GM11168 (cell line): Measurements from ENCODE around the gene GCKR.

Experiments used
- in situ Hi-C: fragments of 300-500 bp; cut with MboI; formaldehyde crosslinking; loops from one replicate; pipeline ENCODE4 v1.12.0; 2022; ENCODE audit warnings: low sequenced_read_pairs; ENCODE audit not compliant: unreplicated experiment

GCKR gene, protein sequence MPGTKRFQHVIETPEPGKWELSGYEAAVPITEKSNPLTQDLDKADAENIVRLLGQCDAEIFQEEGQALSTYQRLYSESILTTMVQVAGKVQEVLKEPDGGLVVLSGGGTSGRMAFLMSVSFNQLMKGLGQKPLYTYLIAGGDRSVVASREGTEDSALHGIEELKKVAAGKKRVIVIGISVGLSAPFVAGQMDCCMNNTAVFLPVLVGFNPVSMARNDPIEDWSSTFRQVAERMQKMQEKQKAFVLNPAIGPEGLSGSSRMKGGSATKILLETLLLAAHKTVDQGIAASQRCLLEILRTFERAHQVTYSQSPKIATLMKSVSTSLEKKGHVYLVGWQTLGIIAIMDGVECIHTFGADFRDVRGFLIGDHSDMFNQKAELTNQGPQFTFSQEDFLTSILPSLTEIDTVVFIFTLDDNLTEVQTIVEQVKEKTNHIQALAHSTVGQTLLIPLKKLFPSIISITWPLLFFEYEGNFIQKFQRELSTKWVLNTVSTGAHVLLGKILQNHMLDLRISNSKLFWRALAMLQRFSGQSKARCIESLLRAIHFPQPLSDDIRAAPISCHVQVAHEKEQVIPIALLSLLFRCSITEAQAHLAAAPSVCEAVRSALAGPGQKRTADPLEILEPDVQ

GRCh38 chr2:27496357-27497287 is at the start of gene GCKR:
TSS of gene GCKR (plus strand) at chr2:27496839. CDS start at chr2:27496905, 66 bp downstream.
- in situ Hi-C loops, result no loop called here

GRCh38 chr2:27448381-27448780 is 48.3 kb upstream of the GCKR start:
- in situ Hi-C loops, result no loop called here

DNA sequence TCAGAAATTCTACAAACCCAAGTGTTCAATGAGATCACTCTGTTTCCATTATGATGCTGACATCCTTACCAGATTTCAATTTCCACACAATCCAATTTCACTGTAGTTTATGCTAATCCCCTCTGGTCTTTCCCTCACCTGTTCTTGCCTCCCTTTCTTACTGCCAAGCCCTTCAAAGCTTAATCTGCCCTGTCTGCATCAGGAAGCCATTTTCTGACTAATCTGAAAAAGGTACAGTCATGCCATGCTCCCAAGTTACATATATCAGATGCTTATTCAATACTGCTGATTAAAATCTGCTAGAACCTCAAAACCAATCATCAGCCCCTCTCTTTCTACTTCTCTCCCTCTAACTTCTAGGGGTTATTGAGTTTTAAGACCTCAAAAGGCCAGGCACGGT is 45.5 kb upstream of the GCKR start:
- in situ Hi-C loops, result no loop called here

- in situ Hi-C loops, result no loop called here
Observed at GRCh38 chr2:27453968-27454367, 42.7 kb upstream of the GCKR start.

DNA sequence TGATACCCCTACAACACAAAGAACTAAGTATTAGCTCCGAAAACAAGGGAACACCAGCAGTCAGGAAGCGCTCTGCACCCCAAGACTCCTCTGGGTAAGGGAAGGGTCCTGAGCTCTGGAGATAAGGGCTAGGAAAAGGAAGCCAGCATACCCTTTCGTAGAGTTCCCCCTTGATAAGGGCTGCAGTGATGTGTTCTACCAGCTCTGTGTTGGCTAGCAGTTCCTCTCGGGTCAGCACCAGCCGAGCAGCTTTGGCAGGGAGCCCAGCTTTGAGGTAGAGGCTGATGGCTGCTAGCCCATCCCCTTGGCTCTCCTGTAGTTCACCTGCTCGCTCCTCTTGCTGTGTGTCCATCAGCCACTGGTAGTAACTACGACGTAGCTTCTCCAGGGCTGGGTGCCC is 35.5 kb upstream of the GCKR start:
- in situ Hi-C loops, result no loop called here

GRCh38 chr2:27464443-27464842 is 32.2 kb upstream of the GCKR start:
- in situ Hi-C loops, result no loop called here

DNA sequence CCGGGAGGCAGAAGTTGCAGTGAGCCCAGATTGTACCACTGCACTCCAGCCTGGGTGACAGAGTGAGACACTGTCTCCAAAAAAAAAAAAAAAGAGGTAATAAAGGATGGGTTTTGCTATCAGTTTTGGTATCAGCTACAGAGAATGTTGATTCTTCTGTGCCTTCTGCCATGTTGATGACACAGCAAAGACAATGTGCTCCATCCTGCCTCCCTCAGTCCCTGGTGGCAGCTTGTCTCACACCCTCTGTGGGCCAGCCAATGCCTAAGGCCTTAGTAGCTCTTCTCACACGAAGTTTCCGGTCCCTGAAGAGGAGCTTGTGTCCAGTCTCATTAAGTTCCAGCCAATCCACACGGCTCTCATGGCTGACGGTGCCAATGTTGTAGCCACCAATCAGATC is 24.7 kb upstream of the GCKR start:
- in situ Hi-C loops, result no loop called here

- in situ Hi-C loops, result no loop called here
Observed at GRCh38 chr2:27485496-27485895, 11.1 kb upstream of the GCKR start.

DNA sequence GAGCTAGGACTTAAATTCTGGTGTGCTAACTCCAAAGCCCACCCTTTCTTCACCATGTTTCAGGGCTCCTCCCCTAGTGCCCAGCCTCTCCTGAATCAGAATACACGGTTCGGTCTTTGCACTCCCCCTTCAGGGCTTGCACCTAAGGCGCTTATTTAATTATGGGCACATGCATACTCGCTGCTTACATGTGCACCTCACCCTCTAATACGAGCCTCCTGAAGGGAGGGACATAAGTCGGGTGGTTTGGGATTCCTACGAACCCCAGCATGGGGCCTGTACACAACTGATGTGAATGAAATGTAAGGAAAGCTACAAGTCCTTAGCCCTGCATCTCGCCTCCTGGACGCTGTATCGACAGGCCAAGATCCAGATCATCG is 7.5 kb upstream of the GCKR start:
- in situ Hi-C loops, result no loop called here

- in situ Hi-C loops, result no loop called here
Observed at GRCh38 chr2:27489498-27490397, 6.9 kb upstream of the GCKR start, which contains the start of gene IFT172. TSS of gene IFT172 (minus strand) at chr2:27489743. CDS start at chr2:27489653, 90 bp downstream.

DNA sequence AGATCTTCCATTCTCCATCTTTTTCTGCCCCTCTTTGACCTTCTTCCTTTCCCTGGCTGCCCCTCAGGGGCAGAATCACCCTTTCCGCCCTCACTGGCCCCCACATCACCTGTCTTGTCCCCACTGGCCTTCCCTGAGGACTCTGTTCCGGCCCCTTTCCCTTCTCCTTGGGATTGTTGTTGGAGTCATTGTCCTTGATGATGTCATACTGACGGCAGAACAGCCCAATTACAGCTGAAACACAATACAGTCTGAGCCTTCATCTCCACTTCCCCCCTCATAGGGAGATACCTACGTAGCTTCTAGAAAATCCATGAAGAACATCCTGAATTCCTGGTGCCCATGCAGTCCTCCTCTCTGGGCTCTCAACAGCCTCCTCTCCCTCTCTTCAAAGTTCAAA is 4.1 kb upstream of the GCKR start:
- in situ Hi-C loops, result no loop called here

- in situ Hi-C loops, result no loop called here
Observed at GRCh38 chr2:27493948-27494283, 2.7 kb upstream of the GCKR start.

GRCh38 chr2:27494284-27494943 is 2.2 kb upstream of the GCKR start:
- in situ Hi-C loops, result no loop called here

DNA sequence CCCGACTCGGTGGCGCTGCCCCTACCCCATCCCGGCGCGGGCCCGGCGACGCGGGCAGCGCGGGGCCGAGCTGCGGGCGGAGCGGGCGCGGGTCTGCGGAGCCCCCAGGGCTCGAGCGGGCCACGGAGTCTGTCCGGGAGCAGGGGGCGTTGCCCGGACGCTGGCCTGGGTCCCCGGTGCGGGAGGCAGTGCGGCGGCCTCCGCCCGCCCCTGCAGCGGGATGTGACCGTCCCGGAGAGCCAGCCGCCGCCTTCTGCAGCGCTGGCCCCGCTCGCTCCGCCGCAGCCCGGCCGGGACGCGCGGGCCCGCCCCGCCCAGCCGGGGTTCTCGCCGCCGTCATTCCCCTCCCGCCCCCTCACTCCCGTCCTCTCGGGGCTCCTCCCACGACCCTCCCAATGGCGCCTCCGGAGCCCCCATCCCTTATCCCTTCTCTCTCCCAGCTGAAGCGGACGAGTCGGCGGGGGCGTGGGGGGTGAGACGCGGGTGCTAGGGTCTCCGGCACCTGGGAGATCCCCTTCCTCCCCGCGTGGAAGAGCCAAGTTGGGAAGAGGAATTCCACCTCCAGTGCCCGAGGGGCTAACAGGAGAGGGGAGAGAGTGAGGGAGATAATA is 1.6 kb upstream of the GCKR start, which contains the start of gene FNDC4:
FNDC4 (minus strand) TSS at position 257 of the 611 bp plus-strand sequence. CDS start 521 bp downstream, outside the sequence.
- in situ Hi-C loops, result no loop called here

DNA sequence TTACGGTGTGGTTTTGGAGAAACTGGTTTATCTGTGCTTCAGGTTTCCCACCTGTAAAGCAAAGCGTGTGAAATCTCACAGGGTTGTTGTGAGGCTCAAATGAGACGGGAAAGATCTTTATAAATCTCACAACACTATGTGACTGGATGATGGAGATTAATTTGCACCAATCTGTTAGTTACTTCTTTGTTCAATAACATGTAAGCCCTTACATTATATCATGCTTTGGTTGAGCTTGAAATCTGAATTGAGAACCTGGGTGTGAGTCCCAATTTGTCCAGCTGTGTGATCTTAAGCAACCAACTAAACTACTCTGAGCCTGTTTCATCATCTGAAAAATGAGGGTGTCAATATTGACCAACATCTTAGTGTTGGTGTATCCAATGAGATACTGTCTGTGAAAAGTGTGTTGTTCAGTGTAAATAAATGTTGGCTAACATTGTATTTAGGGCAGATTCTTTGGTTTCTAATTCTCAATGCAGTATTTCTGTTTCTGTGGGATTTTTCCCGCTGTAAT is 741 bp upstream of the GCKR start:
- in situ Hi-C loops, result no loop called here

DNA sequence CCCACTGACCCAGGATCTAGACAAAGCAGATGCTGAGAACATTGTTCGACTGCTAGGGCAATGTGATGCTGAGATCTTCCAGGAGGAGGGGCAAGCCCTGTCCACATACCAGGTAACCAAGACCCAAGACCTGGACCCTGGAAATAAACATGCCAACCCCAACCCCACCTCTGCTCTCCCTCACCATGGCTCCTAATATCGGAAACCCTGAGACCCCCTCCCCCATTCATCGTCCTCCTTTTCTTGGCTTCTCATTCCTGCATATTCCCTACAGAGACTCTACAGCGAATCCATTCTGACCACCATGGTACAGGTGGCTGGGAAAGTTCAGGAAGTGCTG is 619 bp downstream of the GCKR start:
- in situ Hi-C loops, result no loop called here

- in situ Hi-C loops, result no loop called here
Observed at GRCh38 chr2:27498975-27499374, 2.3 kb downstream of the GCKR start.

- in situ Hi-C loops, result no loop called here
Observed at GRCh38 chr2:27501042-27501441, 4.4 kb downstream of the GCKR start.

DNA sequence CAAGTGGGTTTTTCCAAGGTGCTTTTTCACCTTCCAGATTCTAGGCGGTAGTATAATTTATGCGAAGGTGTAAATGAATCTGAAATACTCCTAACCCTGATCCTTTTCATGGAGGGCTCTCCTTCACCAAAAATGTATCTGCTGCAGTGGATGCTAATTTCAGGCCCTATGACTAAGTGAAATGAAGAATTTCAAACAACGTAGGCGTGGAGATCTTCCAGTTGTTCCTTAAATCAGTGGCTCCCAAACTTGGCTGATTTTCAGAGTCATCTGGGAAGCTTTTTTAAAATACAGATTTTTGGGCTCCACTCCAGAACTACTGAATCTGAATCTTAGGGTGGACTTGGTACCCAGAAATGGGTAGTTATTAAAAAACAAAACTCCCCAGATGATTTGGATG is 5.5 kb downstream of the GCKR start:
- in situ Hi-C loops, result no loop called here
